IPS-NIHi11 (cell line): Measurements from ENCODE around the gene CD22.
"Not testable (repeated sequence)": the region's sequence is repeated elsewhere in the genome, so short reads cannot be mapped to it uniquely, and the experiment has no call there.

ENCODE experiments used
- DNase-seq: peaks from one replicate; pipeline ENCODE4 v3.0.0; 2012; ENCODE audit warnings: mixed read lengths, low spot score

CD22 gene

DNA sequence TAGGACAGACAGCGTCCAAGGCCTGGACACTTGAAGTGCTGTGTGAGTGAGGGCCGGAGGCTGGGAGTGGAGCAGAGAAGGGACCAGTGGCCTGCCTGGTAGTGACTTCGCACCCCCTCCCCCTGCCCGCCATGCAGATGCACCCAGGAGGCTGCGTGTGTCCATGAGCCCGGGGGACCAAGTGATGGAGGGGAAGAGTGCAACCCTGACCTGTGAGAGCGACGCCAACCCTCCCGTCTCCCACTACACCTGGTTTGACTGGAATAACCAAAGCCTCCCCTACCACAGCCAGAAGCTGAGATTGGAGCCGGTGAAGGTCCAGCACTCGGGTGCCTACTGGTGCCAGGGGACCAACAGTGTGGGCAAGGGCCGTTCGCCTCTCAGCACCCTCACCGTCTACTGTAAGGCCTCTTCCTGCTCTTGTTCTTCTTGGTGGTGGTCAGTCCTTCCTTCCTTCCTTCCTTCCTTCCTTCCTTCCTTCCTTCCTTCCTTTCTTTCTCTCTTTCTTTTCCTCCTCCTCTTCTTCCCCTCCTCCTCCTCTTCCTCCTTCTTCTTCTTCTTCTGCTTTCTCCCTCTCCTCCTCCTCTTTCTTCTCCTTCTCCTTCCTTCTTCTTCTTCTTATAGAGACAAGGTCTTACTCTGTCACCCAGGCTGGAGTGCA is 12.7 kb downstream of the CD22 start:
- no peak for DNase-seq

DNA sequence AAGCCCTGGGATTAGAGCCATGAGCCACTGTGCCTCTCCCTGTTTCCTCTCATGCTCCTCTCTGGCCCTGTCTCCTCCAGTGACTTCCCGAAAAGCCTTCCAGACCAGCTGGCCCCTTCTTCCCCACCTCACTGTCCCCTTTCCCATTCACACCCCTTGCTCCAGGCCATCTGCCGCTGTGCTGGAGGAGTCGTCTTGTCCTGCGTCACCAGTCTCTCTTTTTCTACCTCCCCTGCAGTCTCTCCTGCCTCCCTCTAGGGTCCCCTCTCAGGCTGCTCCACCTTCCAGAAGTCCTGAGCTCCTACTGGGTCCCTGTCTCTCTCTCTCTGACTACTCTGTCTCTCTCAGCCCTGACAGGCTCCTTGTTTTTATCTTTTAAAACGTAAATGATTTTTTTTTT is 13.4 kb downstream of the CD22 start:
- peak; percentile 36 for DNase-seq

DNA sequence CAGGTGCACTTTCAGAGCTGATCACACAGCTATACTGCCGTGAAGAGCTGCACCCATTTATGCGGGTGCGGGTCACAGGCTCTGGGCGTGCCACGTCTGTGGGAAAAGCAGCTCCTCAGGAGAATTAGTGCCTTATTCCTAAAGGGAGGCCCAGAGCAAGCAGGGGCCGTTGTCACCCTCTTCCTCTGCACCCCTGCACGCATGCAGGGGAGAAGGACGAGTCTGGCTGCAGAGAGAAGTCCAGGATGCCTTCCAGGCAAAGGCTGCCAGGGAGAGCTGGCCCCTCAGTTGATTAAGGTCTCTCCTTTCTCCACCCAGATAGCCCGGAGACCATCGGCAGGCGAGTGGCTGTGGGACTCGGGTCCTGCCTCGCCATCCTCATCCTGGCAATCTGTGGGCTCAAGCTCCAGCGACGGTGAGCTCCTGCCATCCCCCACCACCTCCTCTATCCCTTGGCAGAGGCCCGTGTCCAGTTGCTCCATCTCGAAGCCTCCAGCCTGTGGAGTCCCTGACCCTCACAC is 15.6 kb downstream of the CD22 start:
- peak; percentile 17 for DNase-seq

DNA sequence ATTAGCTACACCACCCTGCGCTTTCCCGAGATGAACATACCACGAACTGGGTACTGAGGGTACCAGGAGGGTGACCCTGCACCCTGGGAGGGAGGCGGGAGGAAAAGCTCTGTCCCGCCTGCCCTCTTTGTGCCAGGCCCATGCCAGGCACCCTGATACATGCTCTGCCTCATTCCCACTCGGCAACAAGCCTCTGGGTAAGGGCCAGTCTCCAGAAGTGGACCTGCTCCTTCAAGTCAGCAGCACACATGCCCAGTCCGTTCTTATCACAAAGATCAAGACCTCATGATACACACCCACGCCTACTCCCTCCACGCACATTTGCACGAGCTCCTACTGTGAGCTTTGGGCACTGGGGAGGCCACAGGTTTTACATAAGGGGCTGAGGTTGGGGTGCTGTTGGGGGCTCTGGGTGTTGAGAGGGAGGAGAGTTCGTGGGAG is 16.7 kb downstream of the CD22 start:
- DNase-seq: no peak

DNA sequence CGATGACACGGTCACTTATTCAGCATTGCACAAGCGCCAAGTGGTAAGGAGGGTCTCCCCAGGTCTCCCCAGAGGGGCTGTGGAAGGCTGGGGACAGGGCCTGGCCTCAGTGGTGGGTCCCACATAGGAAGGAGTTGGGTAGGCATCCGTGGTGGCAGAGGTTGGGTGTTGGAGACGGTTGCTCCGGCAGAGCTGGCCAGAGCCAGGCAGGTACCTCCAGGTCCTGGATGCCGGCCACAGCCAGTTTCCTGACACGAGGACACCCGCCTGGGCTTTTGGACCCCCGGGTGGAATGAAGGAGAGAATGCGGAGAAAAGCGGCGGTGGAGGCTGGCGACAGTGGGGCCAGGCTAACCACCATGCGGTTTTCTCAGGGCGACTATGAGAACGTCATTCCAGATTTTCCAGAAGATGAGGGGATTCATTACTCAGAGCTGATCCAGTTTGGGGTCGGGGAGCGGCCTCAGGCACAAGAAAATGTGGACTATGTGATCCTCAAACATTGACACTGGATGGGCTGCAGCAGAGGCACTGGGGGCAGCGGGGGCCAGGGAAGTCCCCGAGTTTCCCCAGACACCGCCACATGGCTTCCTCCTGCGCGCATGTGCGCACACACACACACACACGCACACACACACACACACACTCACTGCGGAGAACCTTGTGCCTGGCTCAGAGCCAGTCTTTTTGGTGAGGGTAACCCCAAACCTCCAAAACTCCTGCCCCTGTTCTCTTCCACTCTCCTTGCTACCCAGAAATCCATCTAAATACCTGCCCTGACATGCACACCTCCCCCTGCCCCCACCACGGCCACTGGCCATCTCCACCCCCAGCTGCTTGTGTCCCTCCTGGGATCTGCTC is 17.4 kb downstream of the CD22 start:
- DNase-seq: no peak

GRCh38 chr19:35347171-35347929 is 18.4 kb downstream of the CD22 start, which contains the start of gene FFAR1:
FFAR1 (plus strand) TSS chr19:35347902; CDS start chr19:35351552, 3,650 bp downstream.
- no peak for DNase-seq

- DNase-seq: no peak
These were observed 18.9 kb downstream of the CD22 start for GRCh38 chr19:35347930-35348298.

DNA sequence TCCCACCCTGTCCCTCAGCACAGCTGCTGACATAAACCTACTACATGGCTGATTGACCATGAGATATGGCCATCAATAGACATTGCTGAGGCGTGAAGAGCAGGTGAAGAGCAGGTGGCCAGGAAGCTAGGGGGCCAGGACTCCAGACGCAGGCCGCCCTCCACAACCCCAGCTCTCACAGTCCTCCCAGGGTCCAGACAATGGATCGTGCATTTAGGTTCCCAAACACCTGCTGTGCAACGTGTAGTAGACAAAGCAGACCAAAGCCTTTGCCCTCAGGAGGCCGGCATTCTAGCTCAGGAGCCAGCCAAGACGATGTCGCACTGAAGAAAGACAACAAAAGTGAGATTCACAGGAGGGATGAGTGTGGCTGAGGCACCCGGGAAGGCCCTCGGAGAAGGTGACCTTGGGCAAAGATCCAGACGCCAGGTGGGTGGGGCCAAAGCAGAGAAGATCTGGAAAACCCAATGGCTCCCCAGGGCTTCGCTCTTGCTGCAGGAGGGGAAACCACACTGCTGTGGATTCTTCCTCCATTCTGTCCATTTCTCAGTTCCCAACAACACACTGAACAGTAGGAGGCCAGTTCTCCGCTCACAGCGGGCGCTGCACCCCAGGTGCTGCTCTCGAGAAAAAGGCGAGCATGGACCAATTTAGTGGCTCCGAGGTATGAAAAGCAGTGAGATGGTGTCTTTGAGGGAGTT is 20.1 kb downstream of the CD22 start:
- DNase-seq: peak; percentile 18

DNA sequence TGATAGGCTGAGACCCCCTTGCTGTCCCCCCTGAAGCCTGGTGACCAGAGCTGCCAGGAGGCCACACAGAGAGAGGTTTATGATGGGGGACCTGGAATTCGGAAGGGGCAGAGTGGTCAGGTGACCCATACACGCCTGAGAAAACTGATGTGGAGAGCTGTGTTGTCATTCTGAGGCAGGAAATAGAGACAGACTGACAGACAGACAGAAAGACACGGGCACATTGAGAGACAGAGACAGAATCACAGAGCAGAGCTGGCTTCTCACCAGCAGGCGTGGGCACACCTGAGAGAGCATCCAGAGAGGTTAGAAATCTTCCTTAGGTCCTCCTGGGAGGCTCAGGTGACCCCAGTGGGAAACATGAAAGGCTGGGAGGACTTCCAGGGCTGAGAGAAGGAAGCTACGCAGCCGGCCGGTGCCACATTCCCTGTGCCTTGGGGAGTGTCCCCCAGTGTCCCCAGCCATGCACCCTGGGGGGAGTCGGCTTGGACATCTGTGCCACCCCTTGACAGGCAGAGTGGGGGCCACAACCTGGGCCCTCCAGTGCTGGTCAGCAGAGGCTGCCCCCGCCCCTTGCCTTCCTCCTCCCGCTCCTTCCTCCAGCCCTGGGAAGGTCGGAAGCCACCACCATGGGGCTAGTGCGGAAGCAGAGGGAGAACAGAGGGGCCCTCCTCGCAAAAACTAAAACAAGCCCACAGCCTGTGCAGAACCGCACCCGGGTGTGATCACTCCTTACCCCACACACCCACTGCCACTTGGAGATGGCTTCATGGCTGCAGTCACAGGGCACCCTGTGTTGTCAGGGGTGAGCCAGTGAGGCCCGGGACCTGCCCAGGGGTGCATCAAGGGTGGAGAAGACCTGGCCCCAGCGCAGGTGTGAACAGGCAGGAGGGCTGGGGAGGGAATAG is 20.9 kb downstream of the CD22 start:
- DNase-seq: no peak

DNA sequence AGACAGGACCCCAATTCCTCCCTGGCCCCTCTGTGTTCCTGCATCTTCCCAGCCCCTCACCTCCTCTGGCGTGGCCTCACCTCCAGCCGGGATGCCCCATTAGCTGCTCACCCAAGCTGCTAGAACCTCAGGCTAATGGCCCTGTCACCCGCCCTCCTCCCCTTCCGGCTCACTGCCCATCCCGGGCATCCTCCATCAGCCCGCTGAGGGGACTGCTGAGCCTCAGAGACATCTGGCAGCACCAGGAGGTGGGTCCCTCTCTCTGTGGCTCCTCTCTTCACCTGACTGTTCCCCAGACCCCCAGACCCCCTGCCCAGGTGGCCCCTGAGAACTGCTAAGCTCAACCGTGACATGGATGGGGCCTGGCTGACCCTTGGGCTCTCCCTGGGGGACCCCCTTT is 21.6 kb downstream of the CD22 start:
- DNase-seq: no peak

DNA sequence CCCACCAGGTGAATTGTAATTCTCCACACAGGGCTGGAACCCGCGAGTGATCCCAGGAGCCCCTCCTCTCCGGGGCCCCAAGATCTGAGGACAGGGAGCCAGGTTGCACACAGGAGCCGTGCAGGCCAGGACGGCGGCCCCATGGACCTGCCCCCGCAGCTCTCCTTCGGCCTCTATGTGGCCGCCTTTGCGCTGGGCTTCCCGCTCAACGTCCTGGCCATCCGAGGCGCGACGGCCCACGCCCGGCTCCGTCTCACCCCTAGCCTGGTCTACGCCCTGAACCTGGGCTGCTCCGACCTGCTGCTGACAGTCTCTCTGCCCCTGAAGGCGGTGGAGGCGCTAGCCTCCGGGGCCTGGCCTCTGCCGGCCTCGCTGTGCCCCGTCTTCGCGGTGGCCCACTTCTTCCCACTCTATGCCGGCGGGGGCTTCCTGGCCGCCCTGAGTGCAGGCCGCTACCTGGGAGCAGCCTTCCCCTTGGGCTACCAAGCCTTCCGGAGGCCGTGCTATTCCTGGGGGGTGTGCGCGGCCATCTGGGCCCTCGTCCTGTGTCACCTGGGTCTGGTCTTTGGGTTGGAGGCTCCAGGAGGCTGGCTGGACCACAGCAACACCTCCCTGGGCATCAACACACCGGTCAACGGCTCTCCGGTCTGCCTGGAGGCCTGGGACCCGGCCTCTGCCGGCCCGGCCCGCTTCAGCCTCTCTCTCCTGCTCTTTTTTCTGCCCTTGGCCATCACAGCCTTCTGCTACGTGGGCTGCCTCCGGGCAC is 22.6 kb downstream of the CD22 start:
- no peak for DNase-seq

GRCh38 chr19:35352177-35352447 is 23.1 kb downstream of the CD22 start:
- peak; percentile 35 for DNase-seq

GRCh38 chr19:35352448-35353304 is 23.7 kb downstream of the CD22 start:
- peak; percentile 90 for DNase-seq

DNA sequence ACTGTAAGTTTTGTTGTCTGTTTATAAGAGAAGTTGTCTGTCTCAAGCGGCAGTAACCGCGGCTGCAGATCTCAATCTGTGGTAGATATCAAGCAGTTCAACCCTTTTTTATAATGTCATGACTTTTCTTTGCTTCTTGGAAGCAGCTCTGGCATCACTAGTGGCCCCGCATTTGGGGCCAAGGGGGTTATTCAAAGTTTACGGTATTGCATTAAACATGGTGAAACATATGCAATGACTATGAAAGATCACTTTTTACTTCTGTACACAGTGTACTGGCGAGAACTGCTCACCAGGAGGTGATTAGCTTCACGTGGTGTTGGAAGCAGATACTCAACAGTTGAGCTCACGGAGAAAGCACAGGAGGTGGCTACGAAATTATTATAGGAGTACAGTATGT is 24.6 kb downstream of the CD22 start:
- DNase-seq: no peak

GRCh38 chr19:35354898-35355297 is 25.9 kb downstream of the CD22 start:
- DNase-seq: no peak

- DNase-seq: no peak
These were observed 26.9 kb downstream of the CD22 start for GRCh38 chr19:35355791-35356460.

DNA sequence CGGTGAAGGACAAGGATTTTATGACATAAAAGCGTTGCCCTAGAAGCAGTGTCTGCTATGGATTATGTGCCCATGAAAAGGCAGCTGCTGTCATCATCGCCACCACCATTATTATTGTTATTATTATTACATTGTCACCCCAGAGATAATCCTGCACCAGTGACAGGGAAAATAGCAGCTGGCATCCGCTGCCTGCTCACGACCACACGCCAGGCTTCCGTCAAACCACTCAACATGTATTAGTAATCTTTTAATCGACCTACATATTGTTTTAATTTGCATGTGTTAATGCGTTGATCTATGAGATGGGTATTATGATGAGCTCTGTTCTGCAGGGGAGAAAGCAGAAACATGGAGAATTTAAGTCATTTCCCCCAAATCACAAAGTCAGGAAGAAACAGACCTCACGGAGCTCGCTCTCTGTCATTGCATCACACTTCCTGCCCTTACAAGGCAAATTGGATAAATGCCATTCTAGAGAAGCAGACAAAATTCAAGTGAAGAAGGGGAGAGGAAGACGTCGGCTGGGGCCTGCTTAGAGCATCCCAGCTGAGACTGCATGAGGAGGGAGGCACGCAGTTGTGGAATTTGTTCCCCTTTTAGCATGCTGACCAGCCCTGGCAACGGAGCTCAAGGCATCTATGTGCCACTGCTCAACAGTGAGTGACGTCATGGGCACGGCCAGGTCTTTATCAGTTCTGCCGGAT is 29.0 kb downstream of the CD22 start, which contains the start of gene FFAR3:
Gene FFAR3 (plus strand): TSS at position 594 of the 707 bp plus-strand sequence. CDS start 431 bp downstream, outside the sequence.
- DNase-seq: no peak

GRCh38 chr19:35358834-35359233 is 29.8 kb downstream of the CD22 start:
- not testable (repeated sequence) for DNase-seq
